Natural killer cell treated with Interleukin-12 subunit alpha and Interleukin-12 subunit beta and Interleukin-15 and Interleukin-18, amount 100 ng/mL, for 72 hours (primary cell): ENCODE measurements around the gene VPS37B. TPM values are rescaled to one million over a fixed set of nuclear protein-coding genes. Genes with fewer than 3 reads are reported as not detected.
A peak's percentile ranks its signal among the peaks of the same experiment; 100 is the strongest.

Experiments
- ATAC-seq, 2 donors: fragments of 150-1000 bp; cut with Tn5 transposase in 1 of 2; sonication (Bioruptor Pico), chemical (Tn5 transposase) in 1 of 2; 2 replicates each; pipeline ENCODE4 v1.10.0; 2021
- DNase-seq: peaks from one replicate; pipeline ENCODE4 v3.0.0; 2022; ENCODE audit warnings: low spot score
- H3K27ac Mint-ChIP-seq, 2 donors: 1 replicate in 1 of 2; 2 replicates in 1 of 2; pipeline ENCODE4 v1.8.0; 2022; ENCODE audit warnings: mixed read lengths in 2 of 2, mild to moderate bottlenecking in 1 of 2, moderate library complexity in 1 of 2
- H3K27me3 Mint-ChIP-seq, 2 donors: 1 replicate in 1 of 2; 2 replicates in 1 of 2; pipeline ENCODE4 v1.8.0; 2022; ENCODE audit warnings: mixed read lengths in 2 of 2
- H3K36me3 Mint-ChIP-seq: one replicate; pipeline ENCODE4 v1.8.0; 2022; ENCODE audit warnings: mixed read lengths
- H3K4me1 Mint-ChIP-seq, 2 donors: 1 replicate in 1 of 2; 2 replicates in 1 of 2; pipeline ENCODE4 v1.8.0; 2022; ENCODE audit warnings: low read depth in 2 of 2, mixed read lengths in 2 of 2, mild to moderate bottlenecking in 1 of 2
- H3K4me3 Mint-ChIP-seq: one replicate; pipeline ENCODE4 v1.8.0; 2022; ENCODE audit warnings: mixed read lengths
- H3K9me3 Mint-ChIP-seq: 2 replicates; pipeline ENCODE4 v1.8.0; 2022; ENCODE audit warnings: mixed read lengths
- total RNA-seq, 2 donors: library from RNA; stranded (reverse); gene quantifications; one replicate each; pipeline ENCODE4 v1.2.3, GENCODE V29; 2022

Gene VPS37B
- total RNA-seq, 2 donors from 2014 or later: 42.6 to 46.9 TPM

- Mint-ChIP-seq H3K27me3 (no peaks in the 10 kb centered on the region), H3K4me3 (no peak overlapping the region), H3K36me3 (no peaks in the 10 kb centered on the region), H3K4me1 (peaks cover 48 to 52% of the 10 kb centered on the region in 2 donors), H3K27ac (peak overlapping the region; percentile 30 to 65), H3K9me3 (no peaks in the 10 kb centered on the region)
- DNase-seq: no peak
- no peak for ATAC-seq
Observed at GRCh38 chr12:122870163-122870842, 25.6 kb downstream of the VPS37B start.

GRCh38 chr12:122869207-122869973 lies 26.5 kb downstream of the VPS37B start:
- Mint-ChIP-seq H3K36me3 (no peaks in the 10 kb centered on the region), H3K4me3 (no peak overlapping the region), H3K4me1 (peaks cover 48 to 49% of the 10 kb centered on the region in 2 donors), H3K27me3 (no peaks in the 10 kb centered on the region), H3K27ac (peak overlapping the region in 1 of 2 donors; percentile 68), H3K9me3 (no peaks in the 10 kb centered on the region)
- ATAC-seq (no peak), DNase-seq (no peak)

GRCh38 chr12:122868471-122869177 lies 27.3 kb downstream of the VPS37B start:
- Mint-ChIP-seq H3K4me3 (no peak overlapping the region), H3K9me3 (no peaks in the 10 kb centered on the region), H3K27ac (peak overlapping the region in 1 of 2 donors; percentile 68), H3K36me3 (no peaks in the 10 kb centered on the region), H3K27me3 (no peaks in the 10 kb centered on the region), H3K4me1 (peaks cover 43% of the 10 kb centered on the region in 2 donors)
- no peak for ATAC-seq
- DNase-seq: no peak

GRCh38 chr12:122867691-122868461 lies 28.0 kb downstream of the VPS37B start:
- DNase-seq (no peak), ATAC-seq (no peak)
- no peaks in the 10 kb centered on the region for H3K36me3 Mint-ChIP-seq
- no peaks in the 10 kb centered on the region for H3K9me3 Mint-ChIP-seq
- H3K4me3 Mint-ChIP-seq: no peak overlapping the region
- H3K4me1 Mint-ChIP-seq: peaks cover 35 to 39% of the 10 kb centered on the region in 2 donors
- no peaks in the 10 kb centered on the region for H3K27me3 Mint-ChIP-seq
- no peak overlapping the region for H3K27ac Mint-ChIP-seq

GRCh38 chr12:122866950-122867607 lies 28.8 kb downstream of the VPS37B start:
- Mint-ChIP-seq H3K27me3 (no peaks in the 10 kb centered on the region), H3K4me1 (peaks cover 27 to 37% of the 10 kb centered on the region in 2 donors), H3K4me3 (no peak overlapping the region), H3K36me3 (no peaks in the 10 kb centered on the region), H3K9me3 (no peaks in the 10 kb centered on the region), H3K27ac (no peak overlapping the region)
- DNase-seq (no peak), ATAC-seq (no peak)

GRCh38 chr12:122866379-122866778 lies 29.5 kb downstream of the VPS37B start:
- no peak overlapping the region for H3K27ac Mint-ChIP-seq
- no peaks in the 10 kb centered on the region for H3K9me3 Mint-ChIP-seq
- H3K4me3 Mint-ChIP-seq: no peak overlapping the region
- no peaks in the 10 kb centered on the region for H3K36me3 Mint-ChIP-seq
- no peaks in the 10 kb centered on the region for H3K27me3 Mint-ChIP-seq
- H3K4me1 Mint-ChIP-seq: peaks cover 20 to 31% of the 10 kb centered on the region in 2 donors
- ATAC-seq (no peak), DNase-seq (peak; percentile 16)

GRCh38 chr12:122865268-122866231 lies 30.4 kb downstream of the VPS37B start:
- no peaks in the 10 kb centered on the region for H3K27me3 Mint-ChIP-seq
- H3K4me1 Mint-ChIP-seq: peaks cover 12 to 26% of the 10 kb centered on the region in 2 donors
- DNase-seq (peak; percentile 57), ATAC-seq (no peak)
- H3K9me3 Mint-ChIP-seq: no peaks in the 10 kb centered on the region
- no peaks in the 10 kb centered on the region for H3K36me3 Mint-ChIP-seq
- H3K4me3 Mint-ChIP-seq: no peak overlapping the region
- H3K27ac Mint-ChIP-seq: peak overlapping the region in 1 of 2 donors; percentile 79

GRCh38 chr12:122864894-122865253 lies 31.1 kb downstream of the VPS37B start:
- Mint-ChIP-seq H3K36me3 (no peaks in the 10 kb centered on the region), H3K9me3 (no peaks in the 10 kb centered on the region), H3K4me1 (peaks cover 12 to 22% of the 10 kb centered on the region in 2 donors), H3K27me3 (no peaks in the 10 kb centered on the region), H3K27ac (peak overlapping the region in 1 of 2 donors; percentile 79), H3K4me3 (no peak overlapping the region)
- DNase-seq (peak; percentile 37), ATAC-seq (no peak)

- H3K27ac Mint-ChIP-seq: peak overlapping the region; percentile 26 to 29
- DNase-seq: peak; percentile 55
- no peaks in the 10 kb centered on the region for H3K9me3 Mint-ChIP-seq
- H3K4me1 Mint-ChIP-seq: peaks cover 5 to 10% of the 10 kb centered on the region in 2 donors
- no peaks in the 10 kb centered on the region for H3K27me3 Mint-ChIP-seq
- no peak overlapping the region for H3K4me3 Mint-ChIP-seq
- ATAC-seq: no peak
- H3K36me3 Mint-ChIP-seq: no peaks in the 10 kb centered on the region
Observed at GRCh38 chr12:122862872-122863701, 32.8 kb downstream of the VPS37B start.

- Mint-ChIP-seq H3K4me3 (no peak overlapping the region), H3K27ac (no peak overlapping the region), H3K9me3 (no peaks in the 10 kb centered on the region), H3K36me3 (no peaks in the 10 kb centered on the region), H3K27me3 (no peaks in the 10 kb centered on the region), H3K4me1 (peaks cover 5 to 10% of the 10 kb centered on the region in 2 donors)
- ATAC-seq (no peak), DNase-seq (peak; percentile 51)
Observed at GRCh38 chr12:122862110-122862634, 33.8 kb downstream of the VPS37B start.

GRCh38 chr12:122861587-122861970 lies 34.3 kb downstream of the VPS37B start:
- no peak overlapping the region for H3K4me3 Mint-ChIP-seq
- H3K27ac Mint-ChIP-seq: no peak overlapping the region
- H3K36me3 Mint-ChIP-seq: no peaks in the 10 kb centered on the region

More at GRCh38 chr12:122861587-122861970, 34.3 kb downstream of the VPS37B start:
- no peaks in the 10 kb centered on the region for H3K27me3 Mint-ChIP-seq
- ATAC-seq (no peak), DNase-seq (peak; percentile 46)
- peaks cover 5 to 7% of the 10 kb centered on the region in 2 donors for H3K4me1 Mint-ChIP-seq
- no peaks in the 10 kb centered on the region for H3K9me3 Mint-ChIP-seq
